GM21529 (cell line): Measurements from ENCODE around the gene SIPA1L2.

Experiments
- ATAC-seq: cut with Tn5 transposase; IDR thresholded peaks from one replicate; pipeline ENCODE4 v1.9.1; 2021; ENCODE audit not compliant: unreplicated experiment

Gene SIPA1L2

GRCh38 chr1:232630047-232630893, at the start of gene SIPA1L2:
Gene SIPA1L2, minus strand, starts transcription at chr1:232630133. Its CDS starts 114,794 bp downstream, at chr1:232515339.
- ATAC-seq = peak; percentile 99

- no peak for ATAC-seq
These were observed 48.4 kb upstream of the SIPA1L2 start for GRCh38 chr1:232678185-232678886.

- ATAC-seq = no peak
These were observed 46.4 kb upstream of the SIPA1L2 start for GRCh38 chr1:232676307-232676706.

- no peak for ATAC-seq
These were observed 46.0 kb upstream of the SIPA1L2 start for GRCh38 chr1:232675898-232676297.

GRCh38 chr1:232675260-232675659, 45.3 kb upstream of the SIPA1L2 start:
- ATAC-seq = no peak

- ATAC-seq = no peak
These were observed 43.3 kb upstream of the SIPA1L2 start for GRCh38 chr1:232673256-232673655.

GRCh38 chr1:232669981-232670747, 40.2 kb upstream of the SIPA1L2 start:
- no peak for ATAC-seq

- no peak for ATAC-seq
These were observed 37.8 kb upstream of the SIPA1L2 start for GRCh38 chr1:232667778-232668165.

GRCh38 chr1:232667094-232667777, 37.3 kb upstream of the SIPA1L2 start:
- no peak for ATAC-seq

GRCh38 chr1:232664844-232665777, 35.2 kb upstream of the SIPA1L2 start:
- ATAC-seq = no peak

- no peak for ATAC-seq
These were observed 33.0 kb upstream of the SIPA1L2 start for GRCh38 chr1:232662910-232663309.

- ATAC-seq = no peak
These were observed 28.5 kb upstream of the SIPA1L2 start for GRCh38 chr1:232658386-232658785.

GRCh38 chr1:232657426-232658005, 27.6 kb upstream of the SIPA1L2 start:
- ATAC-seq = no peak

- no peak for ATAC-seq
These were observed 25.8 kb upstream of the SIPA1L2 start for GRCh38 chr1:232655746-232656085.

- ATAC-seq = peak; percentile 81
These were observed 25.3 kb upstream of the SIPA1L2 start for GRCh38 chr1:232655028-232655745.

- no peak for ATAC-seq
These were observed 23.9 kb upstream of the SIPA1L2 start for GRCh38 chr1:232653789-232654188.

GRCh38 chr1:232650845-232651244, 20.9 kb upstream of the SIPA1L2 start:
- ATAC-seq = no peak

GRCh38 chr1:232650418-232650817, 20.5 kb upstream of the SIPA1L2 start:
- ATAC-seq = no peak

- ATAC-seq = no peak
These were observed 18.4 kb upstream of the SIPA1L2 start for GRCh38 chr1:232648316-232648715.
